SK-N-SH treated with all-trans-retinoic acid at 6 μM for 48 hours (cell line): Measurements from ENCODE around the gene KLHL35.

Experiments
- ARNTL ChIP-seq: fragments of 450-650 bp; formaldehyde crosslinking; IDR thresholded peaks from 2 replicates; pipeline ENCODE4 v1.5.0; 2020; ENCODE audit warnings: low read depth, mild to moderate bottlenecking, moderate library complexity, borderline replicate concordance
- OSR1 ChIP-seq: fragments of 250-450 bp; sonication (Bioruptor Pico); IDR thresholded peaks from 2 replicates; pipeline ENCODE4 v1.8.0; 2022; ENCODE audit warnings: moderate library complexity, mild to moderate bottlenecking, inconsistent platforms
- RARB ChIP-seq: fragments of 250-450 bp; sonication (Bioruptor Pico); IDR thresholded peaks from 2 replicates; pipeline ENCODE4 v1.8.0; 2021; ENCODE audit warnings: mild to moderate bottlenecking, moderate library complexity
- TF ChIP-seq, protein P1 (sequence below): fragments of 250-450 bp; sonication (Bioruptor Pico); IDR thresholded peaks from 2 replicates; pipeline ENCODE4 v1.8.0; 2020; ENCODE audit warnings: mild to moderate bottlenecking, moderate library complexity, borderline replicate concordance

GRCh38 chr11:75431533-75432525, 1.2 kb downstream of the KLHL35 start:
- TF ChIP-seq, protein P1, sequence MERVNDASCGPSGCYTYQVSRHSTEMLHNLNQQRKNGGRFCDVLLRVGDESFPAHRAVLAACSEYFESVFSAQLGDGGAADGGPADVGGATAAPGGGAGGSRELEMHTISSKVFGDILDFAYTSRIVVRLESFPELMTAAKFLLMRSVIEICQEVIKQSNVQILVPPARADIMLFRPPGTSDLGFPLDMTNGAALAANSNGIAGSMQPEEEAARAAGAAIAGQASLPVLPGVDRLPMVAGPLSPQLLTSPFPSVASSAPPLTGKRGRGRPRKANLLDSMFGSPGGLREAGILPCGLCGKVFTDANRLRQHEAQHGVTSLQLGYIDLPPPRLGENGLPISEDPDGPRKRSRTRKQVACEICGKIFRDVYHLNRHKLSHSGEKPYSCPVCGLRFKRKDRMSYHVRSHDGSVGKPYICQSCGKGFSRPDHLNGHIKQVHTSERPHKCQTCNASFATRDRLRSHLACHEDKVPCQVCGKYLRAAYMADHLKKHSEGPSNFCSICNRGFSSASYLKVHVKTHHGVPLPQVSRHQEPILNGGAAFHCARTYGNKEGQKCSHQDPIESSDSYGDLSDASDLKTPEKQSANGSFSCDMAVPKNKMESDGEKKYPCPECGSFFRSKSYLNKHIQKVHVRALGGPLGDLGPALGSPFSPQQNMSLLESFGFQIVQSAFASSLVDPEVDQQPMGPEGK (CRISPR knock-in tag) = no peak
- TF ChIP-seq OSR1 (CRISPR knock-in tag) (no peak), ARNTL (no peak), RARB (CRISPR knock-in tag) (no peak)
